SK-N-SH (cell line): Measurements from ENCODE around the gene WDR46. TPM values are rescaled to one million over a fixed set of nuclear protein-coding genes. Genes with fewer than 3 reads are reported as not detected.

ENCODE experiments used
- CTCF ChIA-PET: fragments of 300-600, 350-600 bp; formaldehyde crosslinking; extraction: SDS; loops from one replicate; lab custom pipeline; 2021; lab: Yijun Ruan, JAX
- POLR2A ChIA-PET: fragments of 350-600 bp; sonication (Branson Sonifier 250); formaldehyde crosslinking; extraction: SDS; loops from one replicate; lab custom pipeline; 2020; ENCODE audit warnings: antibody characterized with exemption, inconsistent platforms; lab: Yijun Ruan, JAX
- DNase-seq: peaks from one replicate; pipeline ENCODE4 v3.0.0; 2012
- H2AFZ ChIP-seq: fragments of 200-600 bp; sonication (generic); 2 replicates; pipeline ENCODE4 v1.8.1; 2016; ENCODE audit warnings: antibody characterized with exemption, mild to moderate bottlenecking, low read depth
- H3F3A ChIP-seq: fragments of 200-600 bp; sonication (generic); replicated peaks from 2 replicates; pipeline ENCODE3; 2016; ENCODE audit warnings: antibody characterized with exemption, mild to moderate bottlenecking; ENCODE audit not compliant: insufficient read depth
- H3K27ac ChIP-seq, 2 experiments: fragments of 200-500 bp in 1 of 2; fragments of 200-600 bp in 1 of 2; sonication (Bioruptor generic) in 1 of 2; sonication (generic), shearing (Covaris generic) in 1 of 2; 2 replicates each; pipeline versions ENCODE4 v1.5.1 to v1.6.1; 2014 to 2016; ENCODE audit warnings: low read depth in 2 of 2, inconsistent platforms in 1 of 2, low read length in 1 of 2, mild to moderate bottlenecking in 1 of 2, mixed read lengths in 1 of 2
- H3K27me3 ChIP-seq: fragments of 200-600 bp; sonication (generic), shearing (Covaris generic); 2 replicates; pipeline ENCODE4 v1.6.1; 2016; ENCODE audit warnings: mixed run types; ENCODE audit not compliant: insufficient read depth
- H3K36me3 ChIP-seq, 2 experiments: fragments of 200-500 bp in 1 of 2; fragments of 200-600 bp in 1 of 2; sonication (Bioruptor generic) in 1 of 2; sonication (generic) in 1 of 2; replicated peaks in 1 of 2; 2 replicates each; pipeline versions ENCODE3 to v1.5.1; 2014 to 2016; ENCODE audit warnings: low read length in 1 of 2, mild to moderate bottlenecking in 1 of 2; ENCODE audit not compliant: insufficient read depth in 2 of 2, control insufficient read depth in 1 of 2
- H3K4me1 ChIP-seq, 2 experiments: fragments of 200-500 bp in 1 of 2; fragments of 200-600 bp in 1 of 2; sonication (Bioruptor generic) in 1 of 2; sonication (generic), shearing (Covaris generic) in 1 of 2; 2 replicates each; pipeline versions ENCODE4 v1.5.1 to v1.6.1; 2014 to 2016; ENCODE audit warnings: low read depth in 1 of 2, low read length in 1 of 2, mixed run types in 1 of 2; ENCODE audit not compliant: insufficient read depth in 2 of 2, control insufficient read depth in 1 of 2
- H3K4me2 ChIP-seq: fragments of 200-600 bp; sonication (generic), shearing (Covaris generic); 2 replicates; pipeline ENCODE4 v1.6.1; 2017; ENCODE audit warnings: mixed run types
- H3K4me3 ChIP-seq, 2 experiments: fragments of 200-500 bp in 1 of 2; fragments of 200-600 bp in 1 of 2; sonication (Bioruptor generic) in 1 of 2; sonication (generic), shearing (Covaris generic) in 1 of 2; 2 replicates each; pipeline versions ENCODE4 v1.5.1 to v1.8.1; 2014 to 2016; ENCODE audit warnings: low read depth in 2 of 2, inconsistent platforms in 1 of 2, low read length in 1 of 2, mild to moderate bottlenecking in 1 of 2, mixed read lengths in 1 of 2, moderate library complexity in 1 of 2
- H3K79me2 ChIP-seq: fragments of 200-600 bp; sonication (generic); 2 replicates; pipeline ENCODE4 v1.8.1; 2017; ENCODE audit warnings: mild to moderate bottlenecking; ENCODE audit not compliant: insufficient read depth
- H3K9ac ChIP-seq: fragments of 200-600 bp; sonication (generic); 2 replicates; pipeline ENCODE4 v1.6.1; 2017; ENCODE audit warnings: mixed run types
- H3K9me2 ChIP-seq: fragments of 200-600 bp; sonication (generic); 2 replicates; pipeline ENCODE4 v1.6.1; 2017; ENCODE audit warnings: mixed run types
- H3K9me3 ChIP-seq: fragments of 200-600 bp; sonication (generic); 2 replicates; pipeline ENCODE4 v1.6.1; 2017; ENCODE audit warnings: mixed run types, mild to moderate bottlenecking, moderate library complexity
- H4K20me1 ChIP-seq: fragments of 200-600 bp; sonication (generic); 2 replicates; pipeline ENCODE4 v1.6.1; 2017; ENCODE audit warnings: mild to moderate bottlenecking, mixed run types; ENCODE audit not compliant: insufficient read depth
- GATA2 ChIP-seq: sonication (generic); formaldehyde crosslinking; IDR thresholded peaks from 2 replicates; pipeline ENCODE4 v1.5.0; 2020; ENCODE audit warnings: mild to moderate bottlenecking, missing genetic modification reagents
- NRF1 ChIP-seq: IDR thresholded peaks from 2 replicates; pipeline ENCODE4 v1.6.1; 2012; ENCODE audit warnings: low read depth, mild to moderate bottlenecking, low read length
- POLR2AphosphoS5 ChIP-seq: IDR thresholded peaks from 2 replicates; pipeline ENCODE4 v1.6.1; 2012; ENCODE audit warnings: low read depth, low read length
- RAD21 ChIP-seq: IDR thresholded peaks from 2 replicates; pipeline ENCODE4 v1.6.1; 2012; ENCODE audit warnings: mild to moderate bottlenecking, low read length
- RFX5 ChIP-seq: IDR thresholded peaks from 2 replicates; pipeline ENCODE4 v1.6.1; 2012; ENCODE audit warnings: mild to moderate bottlenecking, improper control_type of control experiment, low read length
- RXRA ChIP-seq: IDR thresholded peaks from 2 replicates; pipeline ENCODE4 v1.4.0; 2012; ENCODE audit warnings: low read depth, mild to moderate bottlenecking, borderline replicate concordance
- WGBS: methylation state at CpG from one replicate; pipeline ENCODE4 v1.1.6; 2017; ENCODE audit warnings: low lambda C conversion rate; 5-methylcytosine and 5-hydroxymethylcytosine counted together
- polyA plus RNA-seq, 3 experiments: library from polyadenylated mRNA; depleted of rRNA; stranded (reverse); fragments of >200 nt; gene quantifications; 2 replicates each; pipeline ENCODE4 v1.2.3, GENCODE V29; 2012
- TF ChIP-seq, protein P1 (sequence below): IDR thresholded peaks from 2 replicates; pipeline ENCODE4; 2012
- TF ChIP-seq, protein P2 (sequence below): IDR thresholded peaks from 2 replicates; pipeline ENCODE4 v1.4.0; 2012; ENCODE audit warnings: low read depth

WDR46 gene
- polyA plus RNA-seq, 1 of the 3 experiments (the other 2 are of a cell fraction), result 153 TPM

DNA sequence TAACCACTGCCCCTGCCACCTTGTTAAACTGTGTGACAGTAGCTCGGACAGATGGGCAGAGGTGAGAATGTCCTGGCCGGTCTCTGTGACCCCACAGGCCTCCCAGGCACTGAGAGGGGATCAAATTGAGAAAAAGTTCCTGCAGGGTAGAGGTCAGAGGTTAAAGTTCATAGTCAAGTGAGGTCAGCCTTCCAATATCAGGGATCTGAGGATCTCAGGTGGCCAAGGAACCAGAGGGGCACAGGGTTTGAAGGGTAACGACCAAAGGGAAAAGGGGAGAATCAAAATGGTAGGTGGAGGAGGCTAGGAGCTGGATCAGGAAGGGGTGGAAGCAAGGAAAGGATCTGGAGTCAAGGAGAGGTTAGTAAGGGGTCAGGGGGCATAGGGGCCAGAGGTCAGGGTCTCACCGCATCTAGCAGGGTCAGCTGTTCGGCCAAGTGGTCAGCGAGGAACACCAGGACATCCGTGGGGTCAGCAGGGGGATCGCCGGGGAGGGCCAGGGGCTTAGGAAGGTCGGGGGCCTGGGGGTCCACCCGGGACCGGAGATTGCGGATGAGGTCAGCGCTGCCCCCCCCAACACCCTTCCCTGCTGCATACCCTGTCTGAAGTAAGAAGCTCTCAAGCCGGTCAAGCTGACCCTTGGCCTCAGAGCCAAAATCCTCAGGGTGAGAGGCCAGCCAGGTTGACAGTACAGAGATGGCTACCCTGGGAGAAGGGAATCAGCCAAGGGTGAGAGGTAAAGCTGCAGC is 6.8 kb upstream of the WDR46 start (continued):
- TF ChIP-seq, protein P1, sequence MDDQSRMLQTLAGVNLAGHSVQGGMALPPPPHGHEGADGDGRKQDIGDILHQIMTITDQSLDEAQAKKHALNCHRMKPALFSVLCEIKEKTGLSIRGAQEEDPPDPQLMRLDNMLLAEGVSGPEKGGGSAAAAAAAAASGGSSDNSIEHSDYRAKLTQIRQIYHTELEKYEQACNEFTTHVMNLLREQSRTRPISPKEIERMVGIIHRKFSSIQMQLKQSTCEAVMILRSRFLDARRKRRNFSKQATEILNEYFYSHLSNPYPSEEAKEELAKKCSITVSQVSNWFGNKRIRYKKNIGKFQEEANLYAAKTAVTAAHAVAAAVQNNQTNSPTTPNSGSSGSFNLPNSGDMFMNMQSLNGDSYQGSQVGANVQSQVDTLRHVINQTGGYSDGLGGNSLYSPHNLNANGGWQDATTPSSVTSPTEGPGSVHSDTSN, result no peak
- TF ChIP-seq RXRA, result no peak

DNA sequence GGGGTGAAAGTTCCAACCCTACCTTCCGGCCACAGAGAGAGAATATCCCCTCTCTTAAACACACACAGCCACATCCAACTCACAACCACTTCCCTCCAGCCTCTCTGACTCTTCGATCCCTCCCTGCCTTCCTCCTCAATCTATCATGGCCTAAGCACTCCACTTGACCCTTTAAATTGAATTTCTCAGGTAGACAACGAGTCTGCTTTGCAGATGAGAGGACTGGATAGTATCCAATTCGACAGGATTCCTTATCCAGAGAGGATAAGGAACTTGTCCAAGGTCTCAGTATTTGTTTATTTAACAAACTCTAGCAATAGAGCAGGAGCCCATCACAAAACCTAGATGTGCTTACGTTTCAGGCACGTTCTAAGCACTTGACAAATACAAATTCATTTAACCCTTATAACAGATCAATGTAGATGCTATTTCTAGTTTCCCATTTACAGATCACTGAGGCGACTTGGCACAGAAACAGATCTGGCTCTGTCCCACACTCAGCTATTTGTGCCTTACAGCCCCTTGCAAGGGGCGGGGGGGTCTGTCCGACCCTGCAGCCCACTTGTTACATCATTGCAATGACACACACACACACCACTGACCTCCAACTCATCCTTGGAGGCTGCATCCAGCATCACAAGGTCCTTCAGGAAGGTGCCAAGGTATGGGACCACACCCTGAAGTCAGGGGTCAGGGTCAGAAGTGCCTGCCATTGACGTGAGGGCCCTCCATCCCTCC is 5.2 kb upstream of the WDR46 start:
- CTCF ChIA-PET, result interaction anchor here (3.9 kb wide), 1 partner anchor 17 kb away, joined by 19 read pairs; the partner anchor contains the start of gene B3GALT4
- H3K4me3 ChIP-seq, result no peak overlapping the region
- no peak for TF ChIP-seq RFX5
- no peak for TF ChIP-seq POLR2AphosphoS5
- TF ChIP-seq RAD21, result no peak
- TF ChIP-seq GATA2 (CRISPR knock-in tag), result no peak
- TF ChIP-seq NRF1, result no peak
- TF ChIP-seq, all 33 proteins: peak for 0
- H3F3A ChIP-seq, result peaks cover 3% of the 10 kb centered on the region
- 63% methylated on average over 9 of the region's 10 CpGs for WGBS
- no peak overlapping the region for H3K4me2 ChIP-seq
- DNase-seq, result no peak
- H3K9ac ChIP-seq, result no peak overlapping the region
- H3K9me2 ChIP-seq, result no peaks in the 10 kb centered on the region
- H4K20me1 ChIP-seq, result no peaks in the 10 kb centered on the region
- H3K27ac ChIP-seq, result peak overlapping the region in 1 of 2 experiments; percentile 34; a peak in 1 of 4 replicates
- peaks cover 5 to 24% of the 10 kb centered on the region in 2 experiments; a peak in 3 of 4 replicates for H3K4me1 ChIP-seq
- peaks cover 38% of the 10 kb centered on the region for H3K79me2 ChIP-seq
- POLR2A ChIA-PET, result no interaction called here
- H3K9me3 ChIP-seq, result no peaks in the 10 kb centered on the region
- H2AFZ ChIP-seq, result no peak overlapping the region
- peaks cover 17 to 52% of the 10 kb centered on the region in 2 experiments for H3K36me3 ChIP-seq
- H3K27me3 ChIP-seq, result no peaks in the 10 kb centered on the region

DNA sequence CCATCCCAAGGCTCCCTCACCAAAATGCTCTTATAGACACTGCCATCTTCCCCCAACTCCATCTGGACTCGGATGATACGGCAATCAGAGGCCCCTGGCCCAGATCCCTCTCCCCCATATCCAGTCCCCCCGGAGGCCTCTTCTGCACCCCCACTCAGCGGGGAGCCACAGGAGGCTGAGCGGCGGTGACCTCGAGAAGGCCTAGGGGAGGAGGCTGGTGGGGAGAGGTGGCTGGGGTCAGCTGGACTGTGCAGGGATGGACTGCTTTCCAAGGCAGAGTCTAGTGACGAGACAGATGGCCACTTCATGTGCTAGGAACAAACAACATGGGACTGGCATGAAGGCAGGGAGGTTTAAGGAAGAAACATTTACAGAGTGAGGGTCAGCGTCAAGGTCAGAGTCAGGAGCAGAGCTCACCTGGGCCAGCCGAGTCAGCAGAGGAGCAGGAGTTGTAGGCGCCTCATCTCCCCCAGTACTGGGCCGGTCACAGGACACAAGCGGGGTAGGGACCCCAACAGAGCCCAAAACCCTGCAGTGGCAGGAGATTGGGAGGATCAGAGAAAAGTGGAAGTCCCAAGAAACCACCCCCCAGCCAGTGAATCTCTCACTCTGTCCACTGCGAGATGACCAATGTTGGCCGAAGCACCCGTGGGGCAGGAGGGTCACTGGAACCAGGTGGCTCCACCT is 4.1 kb upstream of the WDR46 start:
- Histone ChIP-seq H3K27me3 (no peaks in the 10 kb centered on the region), H3K79me2 (peaks cover 44% of the 10 kb centered on the region), H4K20me1 (no peaks in the 10 kb centered on the region), H3K4me1 (peaks cover 5 to 27% of the 10 kb centered on the region in 2 experiments; a peak in 3 of 4 replicates), H3F3A (peaks cover 3% of the 10 kb centered on the region), H2AFZ (no peak overlapping the region), H3K9me3 (no peaks in the 10 kb centered on the region), H3K4me2 (no peak overlapping the region), H3K4me3 (no peak overlapping the region), H3K9ac (no peak overlapping the region), H3K27ac (no peak overlapping the region), H3K36me3 (peaks cover 17 to 52% of the 10 kb centered on the region in 2 experiments), H3K9me2 (no peaks in the 10 kb centered on the region)
- CTCF ChIA-PET, result interaction anchor here (1.4 kb wide), 1 partner anchor 16 kb away, joined by 4 read pairs; the partner anchor contains the start of gene B3GALT4
- DNase-seq, result no peak
- TF ChIP-seq, protein P2, sequence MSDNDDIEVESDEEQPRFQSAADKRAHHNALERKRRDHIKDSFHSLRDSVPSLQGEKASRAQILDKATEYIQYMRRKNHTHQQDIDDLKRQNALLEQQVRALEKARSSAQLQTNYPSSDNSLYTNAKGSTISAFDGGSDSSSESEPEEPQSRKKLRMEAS, result no peak
- TF ChIP-seq POLR2AphosphoS5, result 0 out of 2 replicates have a peak, but pooled peaks have one; percentile 15
- POLR2A ChIA-PET, result interaction anchor here (1.8 kb wide), 1 partner anchor 16 kb away, joined by 8 read pairs; the partner anchor contains the start of gene B3GALT4
- 89% methylated on average over 13 of the region's 16 CpGs for WGBS
